HepG2 (cell line): ENCODE data around the gene S1PR3. TPM values are rescaled to one million over a fixed set of nuclear protein-coding genes. Genes with fewer than 3 reads are reported as not detected.

Source experiments
- ATAC-seq: fragments of 200-7000 bp; cut with Tn5 transposase; 3 replicates; pipeline ENCODE4 v1.9.1; 2020; ENCODE audit warnings: mild to moderate bottlenecking, moderate library complexity
- BruUV-seq: library from RNA; stranded (reverse); fragments of 400-500 nt; replicated peaks from 2 replicates; lab custom pipeline; 2021; lab: Mats Ljungman, UMichigan
- CTCF ChIA-PET: fragments of 300-600 bp; formaldehyde crosslinking; extraction: SDS; loops from one replicate; lab custom pipeline; 2021; ENCODE audit warnings: low total read pairs, inconsistent platforms, low intra/inter-chr PET ratio; lab: Yijun Ruan, JAX
- POLR2A ChIA-PET: fragments of 350-600 bp; sonication (Branson Sonifier 250); formaldehyde crosslinking; loops from one replicate; lab custom pipeline; 2020; ENCODE audit warnings: antibody characterized with exemption, inconsistent platforms; lab: Yijun Ruan, JAX
- DNase-seq: peaks from one replicate; pipeline ENCODE4 v3.0.0-alpha.2; 2015; ENCODE audit warnings: low spot score
- FAIRE-seq: peaks from 3 replicates; lab custom pipeline; 2011; peaks lifted over from hg19 to GRCh38; lab: Jason Lieb, UNC
- H2AFZ ChIP-seq: one replicate; pipeline ENCODE4 v1.6.1; 2011; ENCODE audit warnings: low read length, inconsistent platforms
- H3K27ac ChIP-seq: fragments of 300-600 bp; 3 replicates; pipeline ENCODE4 v1.8.0; 2011; ENCODE audit warnings: mixed run types, mild to moderate bottlenecking, mixed read lengths, low read length, inconsistent platforms; ENCODE audit not compliant: insufficient read depth; ENCODE audit errors: extremely low read length
- H3K27me3 ChIP-seq, 2 experiments: fragments of 200-600 bp in 1 of 2; 2 replicates in 1 of 2; 3 replicates in 1 of 2; pipeline versions ENCODE4 v1.6.0 to v1.8.0; 2011; ENCODE audit warnings: low read length in 2 of 2, mild to moderate bottlenecking in 2 of 2, moderate library complexity in 2 of 2, inconsistent platforms in 1 of 2; ENCODE audit not compliant: insufficient read depth in 2 of 2, control insufficient read depth in 1 of 2
- H3K36me3 ChIP-seq, 2 experiments: fragments of 200-600 bp in 1 of 2; replicated peaks in 1 of 2; 2 replicates in 1 of 2; 3 replicates in 1 of 2; pipeline versions ENCODE4 v1.5.1 to v1.8.0; 2011; ENCODE audit warnings: low read length in 2 of 2, inconsistent platforms in 1 of 2; ENCODE audit not compliant: insufficient read depth in 2 of 2, control insufficient read depth in 1 of 2
- H3K4me1 ChIP-seq: 2 replicates; pipeline ENCODE4 v1.5.1; 2012; ENCODE audit warnings: low read length, inconsistent platforms; ENCODE audit not compliant: insufficient read depth
- H3K4me2 ChIP-seq: 2 replicates; pipeline ENCODE4 v1.6.0; 2011; ENCODE audit warnings: low read depth, low read length, inconsistent platforms
- H3K4me3 ChIP-seq, 3 experiments: fragments of 200-600 bp in 1 of 3; sonication (generic), shearing (Covaris generic) in 1 of 3; replicated peaks in 1 of 3; 2 replicates each; pipeline ENCODE4 v1.5.1; 2011 to 2016; ENCODE audit warnings: low read length in 3 of 3, inconsistent platforms in 2 of 3, low read depth in 2 of 3, mild to moderate bottlenecking in 2 of 3, control low read depth in 1 of 3, mixed read lengths in 1 of 3; ENCODE audit not compliant: insufficient read depth in 1 of 3
- H3K79me2 ChIP-seq: one replicate; pipeline ENCODE4 v1.6.1; 2011; ENCODE audit warnings: low read length, inconsistent platforms; ENCODE audit not compliant: insufficient read depth
- H3K9ac ChIP-seq: 2 replicates; pipeline ENCODE4 v1.6.0; 2011; ENCODE audit warnings: mild to moderate bottlenecking, low read depth, low read length, inconsistent platforms; ENCODE audit not compliant: insufficient read depth
- H3K9me3 ChIP-seq: 2 replicates; pipeline ENCODE4 v1.5.1; 2012; ENCODE audit warnings: mild to moderate bottlenecking, low read length
- H4K20me1 ChIP-seq: 2 replicates; pipeline ENCODE4 v1.6.0; 2011; ENCODE audit warnings: inconsistent platforms, mild to moderate bottlenecking, low read length, moderate library complexity; ENCODE audit not compliant: insufficient read depth
- CENPX ChIP-seq: sonication (generic); formaldehyde crosslinking; IDR thresholded peaks from 2 replicates; pipeline ENCODE4 v1.9.0; 2021; ENCODE audit warnings: mild to moderate bottlenecking, missing genetic modification reagents, moderate library complexity
- FOXA1 ChIP-seq, 2 experiments: fragments of 450-650 bp in 1 of 2; sonication (generic) in 1 of 2; formaldehyde crosslinking in 1 of 2; IDR thresholded peaks; 2 replicates each; pipeline versions ENCODE4 v1.4.0 to v1.6.1; 2016 to 2020; ENCODE audit warnings: missing genetic modification reagents in 1 of 2
- NBN ChIP-seq: fragments of 450-650 bp; conservative IDR thresholded peaks from 2 replicates; pipeline ENCODE4 v1.6.1; 2017
- NFKBIZ ChIP-seq: IDR thresholded peaks from 2 replicates; pipeline ENCODE4 v1.6.1; 2018; ENCODE audit warnings: missing genetic modification reagents, missing compliant biosample characterization
- ZNF275 ChIP-seq: sonication (generic); formaldehyde crosslinking; IDR thresholded peaks from 2 replicates; pipeline ENCODE4 v1.8.0; 2022; ENCODE audit warnings: missing genetic modification reagents, mild to moderate bottlenecking, inconsistent platforms, borderline replicate concordance
- ZNF646 ChIP-seq: sonication (generic); formaldehyde crosslinking; IDR thresholded peaks from 2 replicates; pipeline ENCODE4 v1.9.0; 2021; ENCODE audit warnings: mild to moderate bottlenecking, missing genetic modification reagents
- WGBS: methylation state at CpG from one replicate; pipeline ENCODE4 v1.1.6; 2017; ENCODE audit warnings: low lambda C conversion rate; 5-methylcytosine and 5-hydroxymethylcytosine counted together
- in situ Hi-C: cut with HindIII; loops from 2 replicates; pipeline ENCODE4 v1.10.0; 2017; ENCODE audit warnings: low pct_unique_long_range_greater_than_20kb; ENCODE audit not compliant: extremely low pct_ligation_motif_present
- intact Hi-C: fragments of 100-400 bp; cut with micrococcal nuclease; formaldehyde crosslinking; loops from one replicate; pipeline ENCODE4 v1.10.0; 2022; ENCODE audit not compliant: unreplicated experiment
- polyA plus RNA-seq, 8 experiments: library from polyadenylated mRNA; depleted of rRNA in 3 of 8; stranded (reverse) in 7 of 8; unstranded in 1 of 8; fragments of >200 nt; fragmentation: Illumina TruSeq in 4 of 8; extraction: Trizol in 4 of 8; gene quantifications; 2 replicates each; pipeline versions ENCODE4 v1.2.1 to v1.2.3, GENCODE V29; 2011 to 2016; ENCODE audit warnings: low read depth in 4 of 8, missing spikeins in 1 of 8, mixed read lengths in 1 of 8; ENCODE audit not compliant: insufficient read depth in 1 of 8
- total RNA-seq, 5 experiments: library from RNA; depleted of rRNA; stranded (reverse); fragments of >200 nt; fragmentation: Illumina TruSeq; extraction: Trizol; gene quantifications; 2 replicates each; pipeline ENCODE4 v1.2.3, GENCODE V29; 2016; ENCODE audit warnings: low read depth in 1 of 5

Gene S1PR3
- total and polyA plus RNA-seq, 2 of the 13 experiments (the other 11 are each of a cell fraction or from before 2014, with no cell fraction given): 0.02 TPM; not detected in 1

DNA sequence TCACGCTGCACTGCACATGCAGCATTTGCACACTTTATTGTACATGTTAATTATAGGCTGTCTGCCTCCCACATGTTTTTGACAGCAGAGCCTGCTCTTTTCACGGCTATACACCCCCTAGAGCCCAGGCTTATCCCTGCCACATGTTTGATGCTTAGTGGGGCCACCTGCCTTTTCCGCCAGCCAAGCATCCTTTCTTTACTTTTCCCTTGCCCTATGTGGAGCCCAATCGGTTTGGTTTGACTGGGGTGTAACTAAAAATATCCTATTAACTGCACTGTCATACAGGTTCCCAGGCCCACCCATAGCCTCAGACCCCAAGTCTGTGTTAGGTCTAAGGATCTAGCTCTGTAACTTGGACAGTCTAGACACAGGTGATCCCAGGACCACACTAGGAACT lies 18.9 kb upstream of the S1PR3 start (continued):
- TF ChIP-seq ZNF275 (CRISPR knock-in tag) (no peak), CENPX (CRISPR knock-in tag) (no peak)

DNA sequence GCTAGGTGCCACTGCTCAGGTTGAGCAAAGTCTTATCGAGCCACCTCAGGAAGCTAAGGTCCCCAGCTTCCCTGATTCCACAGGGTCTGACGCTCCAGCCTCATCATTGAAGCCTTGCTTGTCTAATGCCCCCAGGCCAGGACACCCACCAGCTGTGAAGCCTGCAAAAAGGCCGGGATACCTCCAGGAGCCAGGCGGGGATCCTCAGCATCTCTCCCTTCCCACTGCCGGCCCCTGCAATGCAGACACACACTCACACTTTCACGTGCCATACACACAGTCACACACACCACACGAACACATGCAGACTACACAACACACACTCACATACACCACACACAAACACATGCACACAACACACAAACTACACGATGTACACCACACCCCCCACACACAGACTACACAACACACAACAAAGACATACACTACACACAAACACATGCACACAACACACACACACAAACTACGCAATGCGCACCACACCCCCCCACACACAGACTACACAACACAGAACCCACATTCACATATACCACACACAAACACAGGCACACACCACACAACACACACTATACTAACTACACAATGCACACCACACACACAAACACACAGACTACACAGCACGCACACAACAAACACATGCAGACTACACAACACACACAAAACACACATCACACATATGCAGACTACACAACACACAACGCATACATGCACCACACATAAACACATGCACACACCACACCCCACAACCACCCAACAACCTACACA lies 17.8 kb upstream of the S1PR3 start:
- peak; percentile 30 for FAIRE-seq
- no TSS peak for BruUV-seq
- DNase-seq: no peak

More for the DNA sequence above, 17.8 kb upstream of the S1PR3 start:
- Histone ChIP-seq H3K4me2 (no peak overlapping the region), H3K9me3 (no peaks in the 10 kb centered on the region), H3K36me3 (no peaks in the 10 kb centered on the region), H4K20me1 (no peaks in the 10 kb centered on the region), H3K27ac (no peak overlapping the region), H2AFZ (no peak overlapping the region), H3K79me2 (no peaks in the 10 kb centered on the region), H3K27me3 (peaks cover 0 to 14% of the 10 kb centered on the region in 2 experiments; a peak in 1 of 5 replicates), H3K4me3 (no peak overlapping the region), H3K9ac (no peak overlapping the region), H3K4me1 (no peaks in the 10 kb centered on the region)
- peak; percentile 35; the same call in 2 of the 3 replicates for ATAC-seq
- POLR2A ChIA-PET: no interaction called here
- in situ Hi-C loops: no loop called here
- TF ChIP-seq FOXA1 (IDR thresholded peaks at IDR 0.05) (0 out of 2 replicates have a peak, but pooled peaks have one; percentile 15), FOXA1 (CRISPR knock-in tag; IDR thresholded peaks at IDR 0.05) (no peak), ZNF646 (peak; percentile 87), NBN (0 out of 2 replicates have a peak, but pooled peaks have one; percentile 31), NFKBIZ (CRISPR knock-in tag) (no peak)
- 84% methylated on average over 9 of the region's 12 CpGs for WGBS
- CTCF ChIA-PET: no interaction called here
- intact Hi-C loops: no loop called here
